HCT116 (cell line): ENCODE measurements around the gene CENPX. TPM values are rescaled to one million over a fixed set of nuclear protein-coding genes. Genes with fewer than 3 reads are reported as not detected.

ENCODE experiments used
- ATAC-seq: fragments of 200-7000 bp; cut with Tn5 transposase; 2 replicates; pipeline ENCODE4 v1.9.1; 2020; ENCODE audit warnings: mild to moderate bottlenecking, moderate library complexity
- BruUV-seq: library from RNA; stranded (reverse); fragments of 400-500 nt; replicated peaks from 2 replicates; lab custom pipeline; 2021; lab: Mats Ljungman, UMichigan
- CTCF ChIA-PET: fragments of 300-600 bp; sonication (Branson Sonifier 250); formaldehyde crosslinking; loops from one replicate; lab custom pipeline; 2021; ENCODE audit warnings: antibody characterized with exemption; lab: Charles Lee
- POLR2A ChIA-PET: fragments of 300-600, 350-600 bp; sonication (Branson Sonifier 250); formaldehyde crosslinking; loops from one replicate; lab custom pipeline; 2021; ENCODE audit warnings: antibody characterized with exemption; lab: Charles Lee
- RAD21 ChIA-PET, 2 experiments: fragments of 300-600 bp; sonication (Branson Sonifier 250); formaldehyde crosslinking; loops; one replicate each; lab custom pipeline; 2023; ENCODE audit warnings: low total read pairs in 2 of 2; ENCODE audit not compliant: uncharacterized antibody in 2 of 2, unreplicated experiment in 2 of 2, low non-redundant PET in 1 of 2; lab: Charles Lee
- DNase-seq: peaks from one replicate; pipeline ENCODE4 v3.0.0-alpha.2; 2010; ENCODE audit warnings: low read depth, low spot score
- H2AFZ ChIP-seq: fragments of 200-600 bp; shearing (Covaris generic), sonication (generic); 2 replicates; pipeline ENCODE4 v1.6.1; 2017; ENCODE audit warnings: low read depth, mixed run types, mixed read lengths, antibody characterized with exemption, low read length; ENCODE audit not compliant: poor library complexity, severe bottlenecking
- H3K27ac ChIP-seq: 2 replicates; pipeline ENCODE4 v1.5.1; 2012; ENCODE audit warnings: low read depth, low read length
- H3K27me3 ChIP-seq: fragments of 200-600 bp; sonication (generic); 2 replicates; pipeline ENCODE4 v1.6.1; 2016; ENCODE audit warnings: mixed run types, low read length, mixed read lengths; ENCODE audit not compliant: insufficient read depth
- H3K36me3 ChIP-seq, 2 experiments: fragments of 200-500 bp in 1 of 2; fragments of 200-600 bp in 1 of 2; sonication (Bioruptor generic) in 1 of 2; sonication (generic) in 1 of 2; 2 replicates each; pipeline versions ENCODE4 v1.5.1 to v1.6.1; 2014 to 2016; ENCODE audit warnings: low read length in 2 of 2, inconsistent platforms in 1 of 2, mixed read lengths in 1 of 2, mixed run types in 1 of 2; ENCODE audit not compliant: insufficient read depth in 2 of 2, control insufficient read depth in 1 of 2
- H3K4me1 ChIP-seq, 2 experiments: fragments of 200-600 bp in 1 of 2; sonication (generic) in 1 of 2; 2 replicates each; pipeline versions ENCODE4 v1.5.1 to v1.6.1; 2012 to 2017; ENCODE audit warnings: low read length in 2 of 2, inconsistent platforms in 1 of 2, mild to moderate bottlenecking in 1 of 2, mixed read lengths in 1 of 2, mixed run types in 1 of 2, moderate library complexity in 1 of 2; ENCODE audit not compliant: insufficient read depth in 2 of 2, control insufficient read depth in 1 of 2
- H3K4me2 ChIP-seq: fragments of 200-600 bp; sonication (generic); 2 replicates; pipeline ENCODE4 v1.6.1; 2017; ENCODE audit warnings: mixed run types, low read length, mixed read lengths
- H3K4me3 ChIP-seq, 2 experiments: fragments of 200-600 bp in 1 of 2; sonication (generic) in 1 of 2; replicated peaks in 1 of 2; 2 replicates each; pipeline ENCODE4 v1.5.1; 2011 to 2016; ENCODE audit warnings: low read length in 2 of 2, control low read depth in 1 of 2, low read depth in 1 of 2, mild to moderate bottlenecking in 1 of 2, mixed read lengths in 1 of 2, mixed run types in 1 of 2
- H3K79me2 ChIP-seq: fragments of 200-600 bp; sonication (generic); 2 replicates; pipeline ENCODE4 v1.6.1; 2017; ENCODE audit warnings: mild to moderate bottlenecking, mixed run types, low read length, moderate library complexity, mixed read lengths; ENCODE audit not compliant: insufficient read depth
- H3K9ac ChIP-seq: fragments of 200-600 bp; sonication (generic); 2 replicates; pipeline ENCODE4 v1.6.1; 2016; ENCODE audit warnings: low read length, mixed read lengths
- H3K9me2 ChIP-seq: fragments of 200-600 bp; sonication (generic), shearing (Covaris generic); 2 replicates; pipeline ENCODE4 v1.6.1; 2017; ENCODE audit warnings: mixed run types, mild to moderate bottlenecking, moderate library complexity; ENCODE audit not compliant: insufficient read depth
- H3K9me3 ChIP-seq, 2 experiments: fragments of 200-500 bp in 1 of 2; fragments of 200-600 bp in 1 of 2; sonication (Bioruptor generic) in 1 of 2; sonication (generic) in 1 of 2; 2 replicates each; pipeline ENCODE4 v1.6.1; 2014 to 2017; ENCODE audit warnings: low read length in 2 of 2, mixed read lengths in 2 of 2, inconsistent platforms in 1 of 2, low read depth in 1 of 2, mild to moderate bottlenecking in 1 of 2, mixed run types in 1 of 2, moderate library complexity in 1 of 2; ENCODE audit not compliant: control insufficient read depth in 1 of 2, insufficient read depth in 1 of 2
- H4K20me1 ChIP-seq: fragments of 200-600 bp; sonication (generic), shearing (Covaris generic); 2 replicates; pipeline ENCODE4 v1.6.1; 2017; ENCODE audit warnings: mixed run types, mild to moderate bottlenecking, moderate library complexity; ENCODE audit not compliant: insufficient read depth
- ATF3 ChIP-seq: IDR thresholded peaks from 2 replicates; pipeline ENCODE4 v1.6.1; 2012
- CBX3 ChIP-seq: IDR thresholded peaks from 2 replicates; pipeline ENCODE4 v1.6.1; 2012; ENCODE audit warnings: low read depth
- CTCF ChIP-seq, 3 experiments: fragments of 200-600 bp in 1 of 3; sonication (generic) in 1 of 3; IDR thresholded peaks in 2 of 3; conservative IDR thresholded peaks in 1 of 3; 2 replicates each; pipeline ENCODE4 v1.5.1; 2012 to 2017; ENCODE audit warnings: low read depth in 2 of 3, low read length in 2 of 3, antibody characterized with exemption in 1 of 3, borderline replicate concordance in 1 of 3, control low read depth in 1 of 3, mild to moderate bottlenecking in 1 of 3, mixed read lengths in 1 of 3, mixed run types in 1 of 3, moderate library complexity in 1 of 3; ENCODE audit not compliant: insufficient read depth in 1 of 3
- EZH2phosphoT487 ChIP-seq: fragments of 200-600 bp; IDR thresholded peaks from 2 replicates; pipeline ENCODE4 v1.6.1; 2018; ENCODE audit warnings: antibody characterized with exemption, borderline replicate concordance
- MAX ChIP-seq: IDR thresholded peaks from 2 replicates; pipeline ENCODE4 v1.6.1; 2012
- POLR2A ChIP-seq: IDR thresholded peaks from 2 replicates; pipeline ENCODE4 v1.7.0; 2011; ENCODE audit warnings: borderline replicate concordance; ENCODE audit not compliant: insufficient read depth, insufficient read length; ENCODE audit errors: extremely low read depth
- SP1 ChIP-seq: IDR thresholded peaks from 2 replicates; pipeline ENCODE4 v1.6.1; 2012; ENCODE audit warnings: low read depth
- SRF ChIP-seq: IDR thresholded peaks from 2 replicates; pipeline ENCODE4 v1.6.1; 2012; ENCODE audit warnings: low read depth
- YY1 ChIP-seq: IDR thresholded peaks from 2 replicates; pipeline ENCODE4 v1.6.1; 2011; ENCODE audit warnings: low read length, low read depth, moderate library complexity, mild to moderate bottlenecking; ENCODE audit not compliant: insufficient replicate concordance; ENCODE audit errors: extremely low read depth
- ZNF274 ChIP-seq: fragments of 200-500 bp; sonication (Bioruptor generic); IDR thresholded peaks from 2 replicates; pipeline ENCODE4 v1.6.1; 2014; ENCODE audit warnings: mild to moderate bottlenecking, low read depth, low read length, inconsistent platforms
- intact Hi-C: fragments of 100-400 bp; cut with micrococcal nuclease; formaldehyde crosslinking; loops from 2 replicates; pipeline ENCODE4 v1.10.0; 2022
- total RNA-seq: library from RNA; stranded (reverse); gene quantifications from one replicate; pipeline ENCODE4 v1.2.1, GENCODE V29; 2021; ENCODE audit not compliant: unreplicated experiment

Gene CENPX
- total RNA-seq, 1 experiment from 2014 or later = 184 TPM

GRCh38 chr17:82029990-82030469 is 7.4 kb upstream of the CENPX start (continued):
- TF ChIP-seq CTCF (IDR thresholded peaks at IDR 0.05 in 2 of 3, conservative IDR thresholded peaks at IDR 0.05 in 1 of 3; ENCODE audit: borderline replicate concordance in 1 of 3, insufficient read depth in 1 of 3, low read depth in 2 of 3, low read length in 2 of 3) = no peak
- TF ChIP-seq POLR2A = no peak
- TF ChIP-seq ATF3 = no peak
- no peak for TF ChIP-seq CBX3

GRCh38 chr17:82029391-82029790 is 6.7 kb upstream of the CENPX start:
- no peak overlapping the region for H3K4me3 ChIP-seq
- peaks cover 11% of the 10 kb centered on the region; the same call in 1 of the 2 replicates for H3K79me2 ChIP-seq
- no peaks in the 10 kb centered on the region for H3K27me3 ChIP-seq
- ChIA-PET CTCF (interaction anchor here (1.2 to 3.0 kb wide), 6 partner anchors 8 to 170 kb away, joined by 3 to 39 read pairs (median 8); partner anchors contain the start of genes CENPX, DCXR, FASN and LRRC45), RAD21 (interaction anchor here in 1 of 2 experiments (0.6 to 0.9 kb wide), 2 partner anchors 70 to 322 kb away, joined by 3 read pairs; no protein-coding TSS in a partner anchor), POLR2A (interaction anchor here (1.8 kb wide), 1 partner anchor 8 kb away, joined by 4 read pairs; the partner anchor contains the start of gene DCXR)
- peaks cover 12 to 39% of the 10 kb centered on the region in 2 experiments; a peak in 3 of 4 replicates for H3K4me1 ChIP-seq
- H2AFZ ChIP-seq = no peak overlapping the region
- H3K36me3 ChIP-seq = no peaks in the 10 kb centered on the region; a peak in 1 of 4 replicates
- intact Hi-C loops = no loop called here
- TF ChIP-seq YY1 = no peak
- TF ChIP-seq ZNF274 = no peak
- TF ChIP-seq SP1 = no peak
- no peak for TF ChIP-seq EZH2phosphoT487
- TF ChIP-seq MAX = no peak
- TF ChIP-seq SRF = no peak
- no peak overlapping the region for H3K4me2 ChIP-seq
- DNase-seq = no peak
- BruUV-seq = no TSS peak
- no peak overlapping the region for H3K9ac ChIP-seq
- no peaks in the 10 kb centered on the region for H3K9me2 ChIP-seq
- no peak for ATAC-seq
- H3K9me3 ChIP-seq = no peaks in the 10 kb centered on the region
- no peak overlapping the region; the same call in 1 of the 2 replicates for H3K27ac ChIP-seq
- no peaks in the 10 kb centered on the region for H4K20me1 ChIP-seq
